Stimulated activated CD4-positive, alpha-beta T cell treated with anti-CD3 and anti-CD28 coated beads, Interleukin-12 subunit alpha, Interleukin-12 subunit beta, amount 100 ng/mL, for 4 hours (primary cell): Measurements from ENCODE around the gene ELFN2.

Source experiments
- DNase-seq: peaks from one replicate; pipeline ENCODE4 v3.0.0-alpha.2; 2020

Gene ELFN2

GRCh38 chr22:37378642-37379058, 48.6 kb downstream of the ELFN2 start:
- no peak for DNase-seq

GRCh38 chr22:37377927-37378326, 49.4 kb downstream of the ELFN2 start:
- no peak for DNase-seq

GRCh38 chr22:37377138-37377537, 50.1 kb downstream of the ELFN2 start:
- no peak for DNase-seq

GRCh38 chr22:37376643-37377042, 50.6 kb downstream of the ELFN2 start:
- no peak for DNase-seq

GRCh38 chr22:37375801-37376200, 51.5 kb downstream of the ELFN2 start:
- DNase-seq: no peak

- no peak for DNase-seq
These were observed 52.7 kb downstream of the ELFN2 start for GRCh38 chr22:37374571-37374970.

- no peak for DNase-seq
These were observed 53.8 kb downstream of the ELFN2 start for GRCh38 chr22:37373451-37373850.

GRCh38 chr22:37371911-37372310, 55.4 kb downstream of the ELFN2 start:
- DNase-seq: no peak

- no peak for DNase-seq
These were observed 55.8 kb downstream of the ELFN2 start for GRCh38 chr22:37371491-37371890.

GRCh38 chr22:37370306-37370979, 56.8 kb downstream of the ELFN2 start:
- DNase-seq: no peak

GRCh38 chr22:37369483-37369882, 57.8 kb downstream of the ELFN2 start:
- no peak for DNase-seq

- DNase-seq: no peak
These were observed 59.2 kb downstream of the ELFN2 start for GRCh38 chr22:37368058-37368457.

GRCh38 chr22:37366601-37367000, 60.7 kb downstream of the ELFN2 start:
- no peak for DNase-seq

- DNase-seq: no peak
These were observed 61.3 kb downstream of the ELFN2 start for GRCh38 chr22:37365950-37366349.

- DNase-seq: no peak
These were observed 63.9 kb downstream of the ELFN2 start for GRCh38 chr22:37363261-37363992.

- no peak for DNase-seq
These were observed 64.7 kb downstream of the ELFN2 start for GRCh38 chr22:37362621-37363020.

- no peak for DNase-seq
These were observed 68.4 kb downstream of the ELFN2 start for GRCh38 chr22:37358917-37359316.

GRCh38 chr22:37358386-37358785, 68.9 kb downstream of the ELFN2 start:
- no peak for DNase-seq

GRCh38 chr22:37357446-37358075, 69.7 kb downstream of the ELFN2 start:
- no peak for DNase-seq

- no peak for DNase-seq
These were observed 70.4 kb downstream of the ELFN2 start for GRCh38 chr22:37356922-37357321.

GRCh38 chr22:37355174-37355573, 72.1 kb downstream of the ELFN2 start:
- DNase-seq: no peak

GRCh38 chr22:37354670-37355069, 72.6 kb downstream of the ELFN2 start:
- DNase-seq: no peak

- DNase-seq: no peak
These were observed 73.0 kb downstream of the ELFN2 start for GRCh38 chr22:37354261-37354660.

- DNase-seq: no peak
These were observed 73.4 kb downstream of the ELFN2 start for GRCh38 chr22:37353839-37354238.
